Osteocyte (in vitro differentiated cells): ENCODE data around the gene LRP2BP. TPM values are rescaled to one million over a fixed set of nuclear protein-coding genes. Genes with fewer than 3 reads are reported as not detected.

Experiments used
- DNase-seq: peaks from one replicate; pipeline ENCODE4 v3.0.0; 2021; ENCODE audit warnings: mixed read lengths; ENCODE audit not compliant: unreplicated experiment; ENCODE audit errors: extremely low spot score
- H3K27ac Mint-ChIP-seq: one replicate; pipeline ENCODE4 v1.8.0; 2021; ENCODE audit warnings: mild to moderate bottlenecking, mixed read lengths; ENCODE audit not compliant: unreplicated experiment
- H3K27me3 Mint-ChIP-seq: one replicate; pipeline ENCODE4 v1.8.0; 2021; ENCODE audit warnings: mixed read lengths; ENCODE audit not compliant: unreplicated experiment
- H3K36me3 Mint-ChIP-seq: one replicate; pipeline ENCODE4 v1.8.0; 2021; ENCODE audit warnings: mixed read lengths; ENCODE audit not compliant: unreplicated experiment
- H3K4me1 Mint-ChIP-seq: one replicate; pipeline ENCODE4 v1.8.0; 2021; ENCODE audit warnings: mixed read lengths; ENCODE audit not compliant: unreplicated experiment
- H3K4me3 Mint-ChIP-seq: one replicate; pipeline ENCODE4 v1.8.0; 2021; ENCODE audit warnings: mild to moderate bottlenecking, moderate library complexity, mixed read lengths; ENCODE audit not compliant: unreplicated experiment
- H3K9me3 Mint-ChIP-seq: one replicate; pipeline ENCODE4 v1.8.0; 2021; ENCODE audit warnings: mixed read lengths; ENCODE audit not compliant: unreplicated experiment
- total RNA-seq: library from RNA; stranded (reverse); gene quantifications from 2 replicates; pipeline ENCODE4 v1.2.1, GENCODE V29; 2021
- TF ChIP-seq, protein P1 (sequence below): fragments of 200-600 bp; sonication (generic); IDR thresholded peaks from 2 replicates; pipeline ENCODE4 v1.5.0; 2021; ENCODE audit warnings: antibody characterized with exemption, mild to moderate bottlenecking, moderate library complexity

The LRP2BP gene
- total RNA-seq, 1 donor from 2014 or later = 0.59 TPM

DNA sequence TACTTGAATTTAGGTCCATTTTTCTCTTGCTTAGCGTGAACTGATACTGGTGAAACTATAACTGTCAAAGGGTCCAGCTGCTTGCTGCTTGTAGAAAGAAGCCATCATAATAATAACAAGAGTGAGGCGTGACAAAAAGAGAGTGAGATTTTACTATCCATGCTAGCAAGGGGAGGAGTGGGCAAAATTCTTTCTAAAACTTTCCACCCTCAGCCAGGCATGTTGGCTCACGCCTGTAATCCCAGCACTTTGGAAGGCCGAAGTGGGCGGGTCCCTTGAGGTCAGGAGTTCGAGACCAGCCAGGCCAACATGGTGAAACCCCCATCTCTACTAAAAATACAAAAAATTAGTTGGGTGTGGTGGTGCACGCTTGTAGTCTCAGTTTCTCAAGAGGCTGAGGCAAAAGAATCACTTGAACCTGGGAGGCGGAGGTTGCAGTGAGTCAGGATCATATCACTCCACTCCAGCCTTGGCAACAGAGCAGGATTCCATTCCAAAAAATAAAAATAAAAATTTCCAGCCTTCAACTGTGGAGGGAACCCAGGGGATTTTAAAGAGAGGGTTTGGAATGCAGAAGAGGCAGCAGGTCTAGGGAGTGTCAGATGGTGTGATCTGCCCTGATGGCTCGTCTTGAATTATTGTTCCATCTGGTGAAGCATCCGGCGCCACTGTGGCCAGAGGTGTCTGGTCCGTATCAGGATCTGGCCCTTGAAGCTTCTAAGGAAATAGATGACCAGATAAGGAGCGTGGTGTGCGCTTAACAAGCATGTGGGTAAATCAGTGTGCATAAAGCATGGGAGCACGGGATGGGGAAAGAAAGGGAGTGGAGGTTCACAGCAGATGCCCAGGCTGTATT lies 51.8 kb downstream of the LRP2BP start:
- H3K9me3 Mint-ChIP-seq = peaks cover 2% of the 10 kb centered on the region
- H3K4me3 Mint-ChIP-seq = peak overlapping the region; percentile 2
- no peaks in the 10 kb centered on the region for H3K27me3 Mint-ChIP-seq
- peak overlapping the region; percentile 87 for H3K27ac Mint-ChIP-seq
- no peak for DNase-seq
- TF ChIP-seq, protein P1, sequence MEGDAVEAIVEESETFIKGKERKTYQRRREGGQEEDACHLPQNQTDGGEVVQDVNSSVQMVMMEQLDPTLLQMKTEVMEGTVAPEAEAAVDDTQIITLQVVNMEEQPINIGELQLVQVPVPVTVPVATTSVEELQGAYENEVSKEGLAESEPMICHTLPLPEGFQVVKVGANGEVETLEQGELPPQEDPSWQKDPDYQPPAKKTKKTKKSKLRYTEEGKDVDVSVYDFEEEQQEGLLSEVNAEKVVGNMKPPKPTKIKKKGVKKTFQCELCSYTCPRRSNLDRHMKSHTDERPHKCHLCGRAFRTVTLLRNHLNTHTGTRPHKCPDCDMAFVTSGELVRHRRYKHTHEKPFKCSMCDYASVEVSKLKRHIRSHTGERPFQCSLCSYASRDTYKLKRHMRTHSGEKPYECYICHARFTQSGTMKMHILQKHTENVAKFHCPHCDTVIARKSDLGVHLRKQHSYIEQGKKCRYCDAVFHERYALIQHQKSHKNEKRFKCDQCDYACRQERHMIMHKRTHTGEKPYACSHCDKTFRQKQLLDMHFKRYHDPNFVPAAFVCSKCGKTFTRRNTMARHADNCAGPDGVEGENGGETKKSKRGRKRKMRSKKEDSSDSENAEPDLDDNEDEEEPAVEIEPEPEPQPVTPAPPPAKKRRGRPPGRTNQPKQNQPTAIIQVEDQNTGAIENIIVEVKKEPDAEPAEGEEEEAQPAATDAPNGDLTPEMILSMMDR = no peak
- peaks cover 55% of the 10 kb centered on the region for H3K36me3 Mint-ChIP-seq
- peaks cover 65% of the 10 kb centered on the region for H3K4me1 Mint-ChIP-seq

- Mint-ChIP-seq H3K36me3 (peaks cover 50% of the 10 kb centered on the region), H3K27ac (no peak overlapping the region), H3K9me3 (peaks cover 7% of the 10 kb centered on the region), H3K27me3 (no peaks in the 10 kb centered on the region), H3K4me1 (peaks cover 60% of the 10 kb centered on the region), H3K4me3 (no peak overlapping the region)
- TF ChIP-seq, protein P1 = no peak
- DNase-seq = no peak
Measured at GRCh38 chr4:185341841-185342240, 53.9 kb downstream of the LRP2BP start.

- H3K27ac Mint-ChIP-seq = no peak overlapping the region
- H3K4me3 Mint-ChIP-seq = no peak overlapping the region
- TF ChIP-seq, protein P1 = no peak
- DNase-seq = no peak
- H3K4me1 Mint-ChIP-seq = peaks cover 60% of the 10 kb centered on the region
- H3K9me3 Mint-ChIP-seq = peaks cover 7% of the 10 kb centered on the region
- H3K36me3 Mint-ChIP-seq = peaks cover 52% of the 10 kb centered on the region
- H3K27me3 Mint-ChIP-seq = no peaks in the 10 kb centered on the region
Measured at GRCh38 chr4:185341377-185341776, 54.3 kb downstream of the LRP2BP start.

DNA sequence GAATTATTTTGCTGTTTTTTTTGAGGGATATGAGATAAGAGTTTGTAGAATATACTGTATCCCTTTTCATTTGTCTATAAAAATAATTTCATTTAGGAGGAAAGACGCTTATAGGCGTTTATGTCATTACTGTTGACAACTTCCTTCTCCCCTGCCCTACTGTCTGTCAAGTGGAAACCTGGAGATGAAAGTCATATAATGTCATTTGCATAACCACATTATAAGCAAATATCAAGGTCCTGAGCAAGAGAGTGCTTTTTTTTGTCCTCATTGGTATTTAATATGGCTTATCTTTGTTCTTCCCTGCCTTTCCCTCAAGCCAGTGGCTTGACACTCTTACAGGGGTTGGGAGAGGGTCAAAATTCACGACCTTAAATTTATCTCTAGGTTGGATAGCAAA lies 55.8 kb downstream of the LRP2BP start:
- Mint-ChIP-seq H3K27ac (peak overlapping the region; percentile 75), H3K4me1 (peaks cover 53% of the 10 kb centered on the region), H3K36me3 (peaks cover 53% of the 10 kb centered on the region), H3K4me3 (no peak overlapping the region), H3K27me3 (no peaks in the 10 kb centered on the region), H3K9me3 (peaks cover 7% of the 10 kb centered on the region)
- no peak for DNase-seq
- TF ChIP-seq, protein P1 = no peak

- TF ChIP-seq, protein P1 = no peak
- Mint-ChIP-seq H3K27ac (no peak overlapping the region), H3K4me1 (peaks cover 51% of the 10 kb centered on the region), H3K27me3 (no peaks in the 10 kb centered on the region), H3K9me3 (peaks cover 7% of the 10 kb centered on the region), H3K4me3 (no peak overlapping the region), H3K36me3 (peaks cover 43% of the 10 kb centered on the region)
- no peak for DNase-seq
Measured at GRCh38 chr4:185335579-185335978, 60.1 kb downstream of the LRP2BP start.
